ENCODE data around the gene DCAF8L2.

The DCAF8L2 gene

GRCh38 chrX:27765718-27766117, 175.6 kb downstream of the DCAF8L2 start:
- TF ChIP-seq POLR2AphosphoS5 (IDR thresholded peaks at IDR 0.05; ENCODE audit: low read depth, low read length) (no peak), POLR2A (IDR thresholded peaks at IDR 0.05; ENCODE audit: low read depth, low read length) (no peak), TAF1 (IDR thresholded peaks at IDR 0.05; ENCODE audit: borderline replicate concordance, low read depth, low read length) (no peak)
- DNase-seq (ENCODE audit: insufficient read length): no peak
- FAIRE-seq: no peak

GRCh38 chrX:27767387-27767786, 177.2 kb downstream of the DCAF8L2 start:
- DNase-seq (ENCODE audit: insufficient read length) (no peak), FAIRE-seq (no peak)
- TF ChIP-seq POLR2A (IDR thresholded peaks at IDR 0.05; ENCODE audit: low read depth, low read length): no peak
- no peak for TF ChIP-seq POLR2AphosphoS5 (IDR thresholded peaks at IDR 0.05; ENCODE audit: low read depth, low read length)
- no peak for TF ChIP-seq TAF1 (IDR thresholded peaks at IDR 0.05; ENCODE audit: borderline replicate concordance, low read depth, low read length)

DNA sequence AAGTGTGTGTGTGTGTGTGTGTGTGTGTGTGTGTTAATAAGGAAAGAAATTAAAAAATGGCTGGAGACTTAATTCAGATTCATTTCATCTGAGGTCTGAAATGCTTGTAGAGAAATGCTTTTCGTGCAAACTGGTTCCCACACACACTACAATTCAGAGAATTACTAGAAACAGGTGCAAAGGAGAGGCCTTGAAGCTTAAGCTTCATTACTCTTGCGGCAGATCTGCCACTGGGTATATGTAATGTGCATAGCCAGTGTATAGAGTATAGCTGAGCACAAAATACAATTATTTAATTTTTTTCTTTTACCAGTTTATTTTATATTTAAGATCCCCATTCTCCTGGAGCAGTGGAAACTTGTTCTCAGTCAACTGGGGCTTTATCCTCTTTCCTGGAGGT, 185.8 kb downstream of the DCAF8L2 start:
- FAIRE-seq: no peak
- no peak for DNase-seq (ENCODE audit: insufficient read length)
- TF ChIP-seq TAF1 (IDR thresholded peaks at IDR 0.05; ENCODE audit: borderline replicate concordance, low read depth, low read length): no peak
- TF ChIP-seq POLR2AphosphoS5 (IDR thresholded peaks at IDR 0.05; ENCODE audit: low read depth, low read length): no peak
- TF ChIP-seq POLR2A (IDR thresholded peaks at IDR 0.05; ENCODE audit: low read depth, low read length): no peak

GRCh38 chrX:27796640-27797257, 206.6 kb downstream of the DCAF8L2 start:
- DNase-seq (ENCODE audit: insufficient read length) (no peak), FAIRE-seq (no peak)
- TF ChIP-seq TAF1 (IDR thresholded peaks at IDR 0.05; ENCODE audit: borderline replicate concordance, low read depth, low read length): no peak
- no peak for TF ChIP-seq POLR2A (IDR thresholded peaks at IDR 0.05; ENCODE audit: low read depth, low read length)
- TF ChIP-seq POLR2AphosphoS5 (IDR thresholded peaks at IDR 0.05; ENCODE audit: low read depth, low read length): no peak

DNA sequence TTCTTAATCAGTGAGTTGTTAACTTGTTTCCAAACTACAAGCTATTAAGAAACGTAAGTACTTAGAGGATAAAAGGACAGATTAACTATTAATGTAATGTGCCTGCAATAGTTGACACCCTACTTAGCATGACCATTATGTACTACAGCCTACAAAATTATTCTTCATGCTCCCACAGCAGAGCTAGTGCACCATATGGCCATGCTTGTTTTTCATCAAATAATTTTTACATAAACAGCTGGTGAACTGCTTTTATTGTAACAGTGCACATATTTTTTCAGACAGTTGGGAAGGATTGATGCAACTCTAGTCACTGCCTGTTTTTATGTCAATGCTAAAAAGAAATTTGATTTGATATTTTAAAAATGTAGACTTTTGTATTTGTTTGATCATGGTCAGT, 207.4 kb downstream of the DCAF8L2 start:
- TF ChIP-seq POLR2A (IDR thresholded peaks at IDR 0.05; ENCODE audit: low read depth, low read length): no peak
- TF ChIP-seq TAF1 (IDR thresholded peaks at IDR 0.05; ENCODE audit: borderline replicate concordance, low read depth, low read length): no peak
- no peak for TF ChIP-seq POLR2AphosphoS5 (IDR thresholded peaks at IDR 0.05; ENCODE audit: low read depth, low read length)
- no peak for FAIRE-seq
- DNase-seq (ENCODE audit: insufficient read length): no peak

Data from GM12892 (cell line).